H4 (cell line): Measurements from ENCODE around the gene CAMTA2. TPM values are rescaled to one million over a fixed set of nuclear protein-coding genes. Genes with fewer than 3 reads are reported as not detected.
A peak's percentile ranks its signal among the peaks of the same experiment; 100 is the strongest.
"Not testable (repeated sequence)": the region's sequence is repeated elsewhere in the genome, so short reads cannot be mapped to it uniquely, and the experiment has no call there.

Source experiments
- DNase-seq: peaks from one replicate; pipeline ENCODE4 v3.0.0-alpha.2; 2015; ENCODE audit warnings: low spot score
- total RNA-seq: library from RNA; depleted of rRNA; stranded (reverse); fragments of >200 nt; shearing (Covaris generic); gene quantifications from 2 replicates; pipeline ENCODE4 v1.2.3, GENCODE V29; 2014; rRNA removed

The CAMTA2 gene
- total RNA-seq, 1 experiment from 2014 or later: 0.97 TPM

- peak; percentile 42 for DNase-seq
Observed at GRCh38 chr17:4934173-4934979, 53.1 kb downstream of the CAMTA2 start.

GRCh38 chr17:4933646-4934045 lies 53.8 kb downstream of the CAMTA2 start:
- no peak for DNase-seq

- no peak for DNase-seq
Observed at GRCh38 chr17:4932756-4933155, 54.7 kb downstream of the CAMTA2 start.

- DNase-seq: no peak
Observed at GRCh38 chr17:4931963-4932362, 55.5 kb downstream of the CAMTA2 start, which contains the start of gene GP1BA. GP1BA (plus strand) TSS chr17:4932277; CDS start chr17:4932605, 328 bp downstream.

GRCh38 chr17:4928881-4929280 lies 58.6 kb downstream of the CAMTA2 start:
- DNase-seq: no peak

- DNase-seq: not testable (repeated sequence)
Observed at GRCh38 chr17:4926577-4927335, 60.7 kb downstream of the CAMTA2 start.

GRCh38 chr17:4921320-4921719 lies 66.2 kb downstream of the CAMTA2 start:
- DNase-seq: no peak

GRCh38 chr17:4920351-4921048 lies 67.0 kb downstream of the CAMTA2 start:
- DNase-seq: no peak

- DNase-seq: no peak
Observed at GRCh38 chr17:4919511-4920047, 67.9 kb downstream of the CAMTA2 start.

Other genes with a start within 250 kb of the CAMTA2 start
- not detected in 2 replicates for gene ZMYND15, start 247.8 kb downstream of the CAMTA2 start, total RNA-seq
- gene CXCL16, start 247.7 kb downstream of the CAMTA2 start, total RNA-seq: 1.5 and 7.3 TPM in 2 replicates
- gene TM4SF5, start 215.8 kb downstream of the CAMTA2 start, total RNA-seq: not detected in 2 replicates
- gene VMO1, start 201.3 kb downstream of the CAMTA2 start, total RNA-seq: not detected in 2 replicates
- not detected in 2 replicates for gene GLTPD2, start 198.7 kb downstream of the CAMTA2 start, total RNA-seq
- gene PSMB6, start 191.5 kb downstream of the CAMTA2 start, total RNA-seq: 186 and 232 TPM in 2 replicates
- 5.0 and 11.7 TPM in 2 replicates for gene PLD2, start 180.5 kb downstream of the CAMTA2 start, total RNA-seq
- 7.4 and 8.4 TPM in 2 replicates for gene MINK1, start 154.3 kb downstream of the CAMTA2 start, total RNA-seq
- 0.08 TPM in 1 of 2 replicates, not detected in the other for gene C17orf107, start 88.1 kb downstream of the CAMTA2 start, total RNA-seq
- 0.04 and 0.14 TPM in 2 replicates for gene CHRNE, start 84.6 kb downstream of the CAMTA2 start, total RNA-seq
- not detected in 2 replicates for gene GP1BA, start 55.4 kb downstream of the CAMTA2 start, total RNA-seq
- gene SLC25A11, start 47.6 kb downstream of the CAMTA2 start, total RNA-seq: 64.1 and 70.8 TPM in 2 replicates
- 15.1 and 17.3 TPM in 2 replicates for gene RNF167, start 47.4 kb downstream of the CAMTA2 start, total RNA-seq
- 738 and 894 TPM in 2 replicates for gene PFN1, start 39.1 kb downstream of the CAMTA2 start, total RNA-seq
- gene ENO3, start 36.6 kb downstream of the CAMTA2 start, total RNA-seq: 1.7 and 4.7 TPM in 2 replicates
- gene SPAG7, start 19.9 kb downstream of the CAMTA2 start, total RNA-seq: 24.0 and 32.2 TPM in 2 replicates
- 0.23 and 0.39 TPM in 2 replicates for gene INCA1, start 9.8 kb upstream of the CAMTA2 start, total RNA-seq
- 9.9 and 13.0 TPM in 2 replicates for gene KIF1C, start 10.3 kb upstream of the CAMTA2 start, total RNA-seq
- gene SLC52A1, start 47.8 kb upstream of the CAMTA2 start, total RNA-seq: not detected in 2 replicates
- gene ZFP3, start 90.8 kb upstream of the CAMTA2 start, total RNA-seq: 0.04 and 0.14 TPM in 2 replicates
- gene ZNF232, start 124.2 kb upstream of the CAMTA2 start, total RNA-seq: 5.0 and 8.5 TPM in 2 replicates
- 0.02 TPM in 1 of 2 replicates, not detected in the other for gene USP6, start 128.4 kb upstream of the CAMTA2 start, total RNA-seq
- 4.6 and 6.3 TPM in 2 replicates for gene ZNF594, start 204.2 kb upstream of the CAMTA2 start, total RNA-seq
- not detected in 2 replicates for gene SCIMP, start 247.2 kb upstream of the CAMTA2 start, total RNA-seq